Measurements from ENCODE around the gene EPHA1.

Gene EPHA1

GRCh38 chr7:143408686-143409561, at the start of gene EPHA1:
Gene EPHA1 (minus strand): TSS chr7:143408856. CDS start chr7:143408805, 51 bp downstream.
- TF ChIP-seq CTCF (IDR thresholded peaks at IDR 0.05) (peak; percentile 80), ZFX (IDR thresholded peaks at IDR 0.05; ENCODE audit: borderline replicate concordance) (no peak)
- H3K27ac ChIP-seq, result no peak within 1 kb of the TSS

- no peak overlapping the region for H3K27ac ChIP-seq
- TF ChIP-seq ZFX (IDR thresholded peaks at IDR 0.05; ENCODE audit: borderline replicate concordance) (no peak), CTCF (IDR thresholded peaks at IDR 0.05) (no peak)
Observed at GRCh38 chr7:143458263-143458662, 49.6 kb upstream of the EPHA1 start.

- H3K27ac ChIP-seq, result no peak overlapping the region
- TF ChIP-seq ZFX (IDR thresholded peaks at IDR 0.05; ENCODE audit: borderline replicate concordance) (no peak), CTCF (IDR thresholded peaks at IDR 0.05) (no peak)
Observed at GRCh38 chr7:143456992-143457793, 48.5 kb upstream of the EPHA1 start.

DNA sequence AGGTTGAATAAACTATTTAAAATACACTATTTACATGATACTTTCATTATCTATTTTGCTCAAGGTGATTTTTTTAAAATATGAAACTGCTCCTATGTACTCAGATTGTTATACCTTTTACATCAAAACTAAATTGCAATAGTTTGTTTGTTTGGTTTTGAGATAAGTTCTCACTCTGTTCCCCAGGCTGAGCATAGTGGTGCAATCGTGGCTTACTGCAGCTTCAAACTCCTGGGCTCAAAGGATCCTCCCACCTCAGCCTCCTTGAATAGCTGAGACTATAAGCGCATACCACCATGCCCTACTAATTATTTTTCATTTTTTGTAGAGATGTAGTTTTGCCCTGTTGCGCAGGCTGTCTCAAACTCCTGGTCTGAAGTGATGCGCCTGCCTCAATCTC, 47.3 kb upstream of the EPHA1 start:
- TF ChIP-seq CTCF (IDR thresholded peaks at IDR 0.05) (no peak), ZFX (IDR thresholded peaks at IDR 0.05; ENCODE audit: borderline replicate concordance) (no peak)
- no peak overlapping the region for H3K27ac ChIP-seq

DNA sequence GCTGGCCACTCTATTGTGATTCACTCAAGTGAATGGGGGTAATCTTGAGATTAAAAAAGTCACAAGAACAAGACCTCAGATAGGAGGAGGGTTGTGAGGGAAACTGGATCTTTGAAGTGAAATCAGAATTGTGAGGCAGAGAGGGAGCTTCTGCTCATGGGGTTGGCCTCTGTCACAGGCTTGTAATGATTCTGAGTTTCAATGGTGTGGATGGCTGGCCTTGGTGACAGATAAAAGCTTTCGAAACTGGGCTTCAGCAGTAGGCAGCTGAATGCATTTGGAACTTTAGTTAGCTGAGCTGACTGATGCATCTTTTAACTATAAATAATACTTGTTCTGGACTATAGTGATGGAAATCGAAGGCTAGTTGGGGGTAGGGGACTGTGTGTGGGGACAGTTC, 46.8 kb upstream of the EPHA1 start:
- H3K27ac ChIP-seq, result no peak overlapping the region

GRCh38 chr7:143454091-143454680, 45.5 kb upstream of the EPHA1 start:
- no peak overlapping the region for H3K27ac ChIP-seq
- no peak for TF ChIP-seq ZFX (IDR thresholded peaks at IDR 0.05; ENCODE audit: borderline replicate concordance)
- TF ChIP-seq CTCF (IDR thresholded peaks at IDR 0.05), result no peak

More for the DNA sequence above, 46.8 kb upstream of the EPHA1 start:
- TF ChIP-seq ZFX (IDR thresholded peaks at IDR 0.05; ENCODE audit: borderline replicate concordance) (no peak), CTCF (IDR thresholded peaks at IDR 0.05) (no peak)
